Stimulated activated CD4-positive, alpha-beta T cell treated with anti-CD3 and anti-CD28 coated beads, Interleukin-12 subunit alpha, Interleukin-12 subunit beta, amount 100 ng/mL, for 4 hours (primary cell): ENCODE data around the gene SPINT2.

Source experiments
- DNase-seq: peaks from one replicate; pipeline ENCODE4 v3.0.0-alpha.2; 2020

The SPINT2 gene

GRCh38 chr19:38270587-38271167 lies 6.3 kb downstream of the SPINT2 start:
- DNase-seq = no peak

- DNase-seq = no peak
Measured at GRCh38 chr19:38273499-38273898, 9.1 kb downstream of the SPINT2 start.

- no peak for DNase-seq
Measured at GRCh38 chr19:38274739-38275138, 10.4 kb downstream of the SPINT2 start.

GRCh38 chr19:38276942-38277517 lies 12.7 kb downstream of the SPINT2 start:
- DNase-seq = no peak

GRCh38 chr19:38277549-38277948 lies 13.2 kb downstream of the SPINT2 start:
- no peak for DNase-seq

- no peak for DNase-seq
Measured at GRCh38 chr19:38277969-38278680, 13.8 kb downstream of the SPINT2 start.

- DNase-seq = no peak
Measured at GRCh38 chr19:38278751-38279150, 14.4 kb downstream of the SPINT2 start.

- DNase-seq = no peak
Measured at GRCh38 chr19:38280030-38280921, 15.9 kb downstream of the SPINT2 start.

GRCh38 chr19:38281811-38282566 lies 17.6 kb downstream of the SPINT2 start:
- no peak for DNase-seq

- DNase-seq = no peak
Measured at GRCh38 chr19:38283271-38283670, 18.9 kb downstream of the SPINT2 start.

- DNase-seq = no peak
Measured at GRCh38 chr19:38284422-38284821, 20.0 kb downstream of the SPINT2 start.

GRCh38 chr19:38285567-38285966 lies 21.2 kb downstream of the SPINT2 start:
- DNase-seq = no peak

- DNase-seq = no peak
Measured at GRCh38 chr19:38287604-38288003, 23.2 kb downstream of the SPINT2 start.

- no peak for DNase-seq
Measured at GRCh38 chr19:38288123-38288855, 23.9 kb downstream of the SPINT2 start.

- DNase-seq = no peak
Measured at GRCh38 chr19:38289955-38290354, 25.6 kb downstream of the SPINT2 start.

- no peak for DNase-seq
Measured at GRCh38 chr19:38290631-38291147, 26.3 kb downstream of the SPINT2 start.

- no peak for DNase-seq
Measured at GRCh38 chr19:38291855-38292254, 27.5 kb downstream of the SPINT2 start.

GRCh38 chr19:38293281-38293680 lies 28.9 kb downstream of the SPINT2 start:
- DNase-seq = no peak

- no peak for DNase-seq
Measured at GRCh38 chr19:38294090-38294489, 29.7 kb downstream of the SPINT2 start.

- DNase-seq = no peak
Measured at GRCh38 chr19:38298821-38299680, 34.7 kb downstream of the SPINT2 start.
